Hepatocyte (in vitro differentiated cells): Measurements from ENCODE around the gene DISC1. TPM values are rescaled to one million over a fixed set of nuclear protein-coding genes. Genes with fewer than 3 reads are reported as not detected.

Source experiments
- DNase-seq: peaks from one replicate; pipeline ENCODE4 v3.0.0-alpha.2; 2016; ENCODE audit warnings: low spot score
- H2AFZ ChIP-seq: fragments of 200-600 bp; sonication (generic); 2 replicates; pipeline ENCODE4 v1.6.0; 2016; ENCODE audit warnings: antibody characterized with exemption, mild to moderate bottlenecking
- H3K27ac ChIP-seq: fragments of 200-600 bp; sonication (generic); 2 replicates; pipeline ENCODE4 v1.5.1; 2016; ENCODE audit warnings: mild to moderate bottlenecking
- H3K27me3 ChIP-seq: fragments of 200-600 bp; sonication (generic); 2 replicates; pipeline ENCODE4 v1.6.1; 2016
- H3K36me3 ChIP-seq: fragments of 200-600 bp; sonication (generic); replicated peaks from 2 replicates; pipeline ENCODE4 v1.5.1; 2016; ENCODE audit warnings: low read depth; ENCODE audit not compliant: insufficient read depth
- H3K4me1 ChIP-seq: fragments of 200-600 bp; sonication (generic); 2 replicates; pipeline ENCODE4 v1.5.1; 2016; ENCODE audit warnings: mild to moderate bottlenecking, moderate library complexity; ENCODE audit not compliant: insufficient read depth
- H3K4me2 ChIP-seq: fragments of 200-600 bp; sonication (generic); 2 replicates; pipeline ENCODE4 v1.6.0; 2016
- H3K4me3 ChIP-seq: fragments of 200-600 bp; sonication (generic); 2 replicates; pipeline ENCODE4 v1.5.1; 2016; ENCODE audit warnings: mild to moderate bottlenecking
- H3K79me2 ChIP-seq: fragments of 200-600 bp; sonication (generic); 2 replicates; pipeline ENCODE4 v1.6.0; 2017; ENCODE audit warnings: mild to moderate bottlenecking
- H3K9me2 ChIP-seq: fragments of 200-600 bp; sonication (generic); replicated peaks from 2 replicates; pipeline ENCODE4 v1.6.0; 2017; ENCODE audit warnings: mild to moderate bottlenecking; ENCODE audit not compliant: insufficient read depth
- H3K9me3 ChIP-seq: fragments of 200-600 bp; sonication (generic); 2 replicates; pipeline ENCODE4 v1.5.1; 2016; ENCODE audit warnings: low read depth, mild to moderate bottlenecking
- H4K20me1 ChIP-seq: fragments of 200-600 bp; sonication (generic); 2 replicates; pipeline ENCODE4 v1.6.0; 2016; ENCODE audit warnings: mild to moderate bottlenecking; ENCODE audit not compliant: insufficient read depth, poor library complexity, severe bottlenecking
- CTCF ChIP-seq: fragments of 200-600 bp; sonication (generic); IDR thresholded peaks from 2 replicates; pipeline ENCODE4 v1.5.1; 2016; ENCODE audit warnings: antibody characterized with exemption, mild to moderate bottlenecking; ENCODE audit not compliant: poor library complexity
- EZH2 ChIP-seq: fragments of 200-600 bp; sonication (generic); IDR thresholded peaks from 2 replicates; pipeline ENCODE4 v1.6.1; 2016; ENCODE audit warnings: antibody characterized with exemption, mild to moderate bottlenecking, borderline replicate concordance
- EZH2phosphoT487 ChIP-seq: fragments of 200-600 bp; sonication (generic); IDR thresholded peaks from one replicate; pipeline ENCODE4 v1.6.1; 2018; ENCODE audit warnings: antibody characterized with exemption, mild to moderate bottlenecking, low read depth, moderate library complexity; ENCODE audit not compliant: unreplicated experiment, severe bottlenecking
- WGBS: methylation state at CpG from one replicate; pipeline ENCODE4 v1.1.6; 2016; ENCODE audit warnings: low lambda C conversion rate; ENCODE audit errors: missing lambda C conversion rate; 5-methylcytosine and 5-hydroxymethylcytosine counted together
- polyA plus RNA-seq: library from polyadenylated mRNA; unstranded; fragments of >200 nt; fragmentation: Nextera tagmentation; extraction: Ambion mirVana; gene quantifications from 2 replicates; pipeline ENCODE4 v1.2.1, GENCODE V29; 2016
- total RNA-seq: library from RNA; depleted of rRNA; stranded (reverse); fragments of >200 nt; gene quantifications from 2 replicates; pipeline ENCODE4 v1.2.3, GENCODE V29; 2014

DISC1 gene
- total and polyA plus RNA-seq, 2 experiments from 2014 or later = 3.0 to 4.7 TPM

DNA sequence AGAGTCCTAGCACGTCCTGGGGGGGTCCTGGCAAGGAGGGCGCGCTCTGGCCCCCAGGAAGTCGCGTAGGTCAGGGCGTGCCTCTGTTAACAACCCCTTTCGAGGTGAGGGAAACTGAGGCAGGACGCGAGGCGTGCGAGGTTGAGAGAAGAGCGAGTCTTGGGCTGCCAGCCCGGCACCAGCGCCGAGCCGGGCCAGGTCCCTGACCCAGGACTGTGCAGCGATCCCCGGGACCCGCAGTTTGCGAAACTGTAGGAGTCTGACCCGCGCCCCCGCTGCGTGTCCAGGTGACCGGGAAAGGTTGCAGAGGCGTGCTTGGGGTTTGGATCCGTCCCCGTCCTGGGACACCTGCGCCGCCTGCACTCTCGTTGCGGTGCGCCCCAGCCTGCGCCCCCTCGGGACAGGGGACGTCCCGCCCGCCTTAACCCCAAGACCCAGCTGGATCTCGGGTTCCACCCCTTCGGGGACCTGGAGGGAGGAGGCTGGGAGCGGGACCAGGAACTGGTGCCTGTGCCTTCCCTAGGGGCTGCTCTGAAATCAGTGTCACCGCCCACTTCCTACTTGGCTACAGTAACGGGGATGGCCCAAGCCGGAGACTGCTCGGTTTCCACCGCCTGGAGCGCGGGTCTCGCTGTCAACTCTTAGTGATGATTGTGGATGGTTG, 493 bp downstream of the DISC1 start:
- no peaks in the 10 kb centered on the region for H4K20me1 ChIP-seq
- H3K36me3 ChIP-seq = no peaks in the 10 kb centered on the region
- no peaks in the 10 kb centered on the region for H3K9me2 ChIP-seq
- H3K27ac ChIP-seq = peak overlapping the region; percentile 52
- peaks cover 4% of the 10 kb centered on the region for H3K27me3 ChIP-seq
- no peaks in the 10 kb centered on the region for H3K79me2 ChIP-seq
- H3K9me3 ChIP-seq = no peaks in the 10 kb centered on the region
- peaks cover 15% of the 10 kb centered on the region for H3K4me1 ChIP-seq
- no peak for TF ChIP-seq CTCF
- no peak for TF ChIP-seq EZH2
- TF ChIP-seq EZH2phosphoT487 = no peak
- DNase-seq = peak; percentile 69
- peak overlapping the region; percentile 95 for H2AFZ ChIP-seq
- peak overlapping the region; percentile 100 for H3K4me2 ChIP-seq
- 2% methylated on average over 46 of the region's 49 CpGs for WGBS
- peak overlapping the region; percentile 73 for H3K4me3 ChIP-seq

- no peaks in the 10 kb centered on the region for H3K9me3 ChIP-seq
- WGBS = 52% methylated on average over 5 of the region's 5 CpGs
- no peak overlapping the region for H3K4me3 ChIP-seq
- no peaks in the 10 kb centered on the region for H3K36me3 ChIP-seq
- no peak overlapping the region for H2AFZ ChIP-seq
- TF ChIP-seq EZH2phosphoT487 (no peak), EZH2 (no peak), CTCF (no peak)
- peak overlapping the region; percentile 100 for H3K4me2 ChIP-seq
- peak; percentile 41 for DNase-seq
- H3K9me2 ChIP-seq = no peaks in the 10 kb centered on the region
- no peaks in the 10 kb centered on the region for H4K20me1 ChIP-seq
- peak overlapping the region; percentile 20 for H3K27ac ChIP-seq
- no peaks in the 10 kb centered on the region for H3K79me2 ChIP-seq
- peaks cover 15% of the 10 kb centered on the region for H3K4me1 ChIP-seq
- H3K27me3 ChIP-seq = no peaks in the 10 kb centered on the region
Observed at GRCh38 chr1:231628207-231628876, 1.8 kb downstream of the DISC1 start.

DNA sequence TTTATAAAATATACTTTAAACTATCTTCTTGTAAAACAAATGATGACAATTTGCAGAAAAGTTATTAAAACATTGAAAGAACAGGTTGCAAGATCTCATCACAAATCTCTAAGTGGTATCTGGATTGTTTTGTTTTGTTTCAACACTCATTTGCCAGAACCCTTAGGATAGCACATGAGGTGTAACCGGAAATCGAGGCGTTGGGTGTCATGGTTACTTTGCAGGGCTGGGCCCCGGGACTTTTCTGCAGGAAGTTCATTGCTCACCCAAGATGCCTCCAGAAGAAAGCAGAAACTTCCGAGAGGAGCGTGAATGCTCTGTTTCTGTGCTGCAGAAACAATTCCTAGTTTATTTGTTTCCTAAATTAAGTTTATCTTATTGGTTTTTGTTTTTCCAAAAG, 2.5 kb downstream of the DISC1 start:
- H3K4me1 ChIP-seq = peaks cover 15% of the 10 kb centered on the region
- H3K27ac ChIP-seq = no peak overlapping the region
- TF ChIP-seq EZH2phosphoT487 = no peak
- no peak for TF ChIP-seq CTCF
- TF ChIP-seq EZH2 = no peak
- WGBS = 87% methylated on average over 6 of the region's 6 CpGs
- no peaks in the 10 kb centered on the region for H4K20me1 ChIP-seq
- no peak overlapping the region for H2AFZ ChIP-seq
- H3K36me3 ChIP-seq = no peaks in the 10 kb centered on the region
- H3K9me2 ChIP-seq = no peaks in the 10 kb centered on the region
- no peaks in the 10 kb centered on the region for H3K9me3 ChIP-seq
- H3K79me2 ChIP-seq = no peaks in the 10 kb centered on the region
- H3K4me2 ChIP-seq = no peak overlapping the region
- no peak for DNase-seq
- no peak overlapping the region for H3K4me3 ChIP-seq
- no peaks in the 10 kb centered on the region for H3K27me3 ChIP-seq
